Measurements from ENCODE around the gene KRTAP27-1. TPM values are rescaled to one million over a fixed set of nuclear protein-coding genes. Genes with fewer than 3 reads are reported as not detected.

The KRTAP27-1 gene
- total RNA-seq (2014; rRNA removed; shearing (Covaris generic)) = not detected in 2 replicates
- not detected in 2 replicates for polyA plus RNA-seq (2014; cell fraction: nucleus; rRNA removed)

GRCh38 chr21:30337276-30337744 lies at the start of gene KRTAP27-1:
KRTAP27-1 (minus strand) TSS chr21:30337694; CDS start chr21:30337668, 26 bp downstream.
- no peak for DNase-seq (ENCODE audit: extremely low read depth, low read depth)

- DNase-seq (ENCODE audit: extremely low read depth, low read depth) = no peak
Measured at GRCh38 chr21:30382201-30382600, 44.7 kb upstream of the KRTAP27-1 start.

GRCh38 chr21:30372139-30372770 lies 34.8 kb upstream of the KRTAP27-1 start, which contains the start of gene KRTAP13-2:
KRTAP13-2 (minus strand) TSS chr21:30372271; CDS start chr21:30372213, 58 bp downstream.
- DNase-seq (ENCODE audit: extremely low read depth, low read depth) = no peak

- no peak for DNase-seq (ENCODE audit: extremely low read depth, low read depth)
Measured at GRCh38 chr21:30355906-30356305, 18.4 kb upstream of the KRTAP27-1 start.

- no peak for DNase-seq (ENCODE audit: extremely low read depth, low read depth)
Measured at GRCh38 chr21:30354308-30355005, 17.0 kb upstream of the KRTAP27-1 start.

- DNase-seq (ENCODE audit: extremely low read depth, low read depth) = no peak
Measured at GRCh38 chr21:30351534-30351933, 14.0 kb upstream of the KRTAP27-1 start.

- DNase-seq (ENCODE audit: extremely low read depth, low read depth) = no peak
Measured at GRCh38 chr21:30349572-30349971, 12.1 kb upstream of the KRTAP27-1 start.

GRCh38 chr21:30348506-30348905 lies 11.0 kb upstream of the KRTAP27-1 start, which contains the start of gene KRTAP23-1:
KRTAP23-1 (minus strand) TSS chr21:30348606; CDS start chr21:30348606, 0 bp downstream.
- no peak for DNase-seq (ENCODE audit: extremely low read depth, low read depth)

GRCh38 chr21:30345014-30345413 lies 7.5 kb upstream of the KRTAP27-1 start:
- no peak for DNase-seq (ENCODE audit: extremely low read depth, low read depth)

- peak; percentile 32 for DNase-seq (ENCODE audit: extremely low read depth, low read depth)
Measured at GRCh38 chr21:30340714-30341573, 3.5 kb upstream of the KRTAP27-1 start.

GRCh38 chr21:30338717-30339116 lies 1.2 kb upstream of the KRTAP27-1 start:
- DNase-seq (ENCODE audit: extremely low read depth, low read depth) = no peak

- DNase-seq (ENCODE audit: extremely low read depth, low read depth) = no peak
Measured at GRCh38 chr21:30337772-30338171, 278 bp upstream of the KRTAP27-1 start.

- no peak for DNase-seq (ENCODE audit: extremely low read depth, low read depth)
Measured at GRCh38 chr21:30336596-30336995, 898 bp downstream of the KRTAP27-1 start.

GRCh38 chr21:30333736-30334135 lies 3.8 kb downstream of the KRTAP27-1 start:
- no peak for DNase-seq (ENCODE audit: extremely low read depth, low read depth)

- no peak for DNase-seq (ENCODE audit: extremely low read depth, low read depth)
Measured at GRCh38 chr21:30332681-30333080, 4.8 kb downstream of the KRTAP27-1 start.

GRCh38 chr21:30329203-30329875 lies 8.2 kb downstream of the KRTAP27-1 start:
- no peak for DNase-seq (ENCODE audit: extremely low read depth, low read depth)

- no peak for DNase-seq (ENCODE audit: extremely low read depth, low read depth)
Measured at GRCh38 chr21:30326390-30326789, 11.1 kb downstream of the KRTAP27-1 start.

GRCh38 chr21:30320215-30320614 lies 17.3 kb downstream of the KRTAP27-1 start, which contains the start of gene KRTAP26-1:
KRTAP26-1 (minus strand) TSS chr21:30320315; CDS start chr21:30320035, 280 bp downstream.
- DNase-seq (ENCODE audit: extremely low read depth, low read depth) = no peak

GRCh38 chr21:30315701-30316100 lies 21.8 kb downstream of the KRTAP27-1 start:
- DNase-seq (ENCODE audit: extremely low read depth, low read depth) = no peak

- DNase-seq (ENCODE audit: extremely low read depth, low read depth) = no peak
Measured at GRCh38 chr21:30306884-30307283, 30.6 kb downstream of the KRTAP27-1 start.

Data from NCI-H460 (cell line).